PC-3 (cell line): ENCODE data around the gene ELAPOR1.

Source experiments
- CTCF ChIP-seq: fragments of 300-600 bp; sonication (generic); conservative IDR thresholded peaks from 2 replicates; pipeline ENCODE4 v1.5.1; 2017; ENCODE audit warnings: antibody characterized with exemption, low read depth, mild to moderate bottlenecking, low read length
- EZH2 ChIP-seq: fragments of 300-600 bp; sonication (generic); IDR thresholded peaks from one replicate; pipeline ENCODE4 v1.6.1; 2017; ENCODE audit warnings: antibody characterized with exemption, mild to moderate bottlenecking, low read length; ENCODE audit not compliant: unreplicated experiment

GRCh38 chr1:109152196-109152595 lies 38.3 kb downstream of the ELAPOR1 start:
- TF ChIP-seq CTCF = no peak
- TF ChIP-seq EZH2 = no peak
